ENCODE measurements around the gene CCDC146. TPM values are rescaled to one million over a fixed set of nuclear protein-coding genes. Genes with fewer than 3 reads are reported as not detected.
"Not testable (repeated sequence)": the region's sequence is repeated elsewhere in the genome, so short reads cannot be mapped to it uniquely, and the experiment has no call there.

CCDC146 gene
- total RNA-seq, 2 donors from 2014 or later: 11.8 to 12.1 TPM

- Histone ChIP-seq H3K4me3 (no peak overlapping the region), H3K36me3 (no peaks in the 10 kb centered on the region), H3K27me3 (replicated peaks; ENCODE audit: insufficient read depth) (no peaks in the 10 kb centered on the region), H3K9me3 (no peaks in the 10 kb centered on the region), H3K27ac (no peak overlapping the region), H3K4me1 (ENCODE audit: control insufficient read depth in 1 of 2, low read depth in 2 of 2) (peaks cover 12 to 22% of the 10 kb centered on the region in 2 donors)
- TF ChIP-seq CTCF (IDR thresholded peaks at IDR 0.05): no peak
- ATAC-seq (ENCODE audit: insufficient number of reproducible peaks, low FRiP score, low read depth): no peak
- no peak for DNase-seq (ENCODE audit: low spot score)
These were observed 143.9 kb downstream of the CCDC146 start for GRCh38 chr7:77266291-77266794.

- Histone ChIP-seq H3K27me3 (replicated peaks; ENCODE audit: insufficient read depth) (no peaks in the 10 kb centered on the region), H3K36me3 (no peaks in the 10 kb centered on the region), H3K4me1 (ENCODE audit: control insufficient read depth in 1 of 2, low read depth in 2 of 2) (peaks cover 12 to 22% of the 10 kb centered on the region in 2 donors), H3K9me3 (no peaks in the 10 kb centered on the region), H3K27ac (peak overlapping the region; percentile 72 to 79), H3K4me3 (no peak overlapping the region)
- DNase-seq (ENCODE audit: low spot score): no peak
- ATAC-seq (ENCODE audit: insufficient number of reproducible peaks, low FRiP score, low read depth): no peak
- no peak for TF ChIP-seq CTCF (IDR thresholded peaks at IDR 0.05)
These were observed 147.1 kb downstream of the CCDC146 start for GRCh38 chr7:77269360-77270093.

- H3K36me3 ChIP-seq: no peaks in the 10 kb centered on the region
- H3K4me3 ChIP-seq: no peak overlapping the region
- H3K27me3 ChIP-seq (replicated peaks; ENCODE audit: insufficient read depth): no peaks in the 10 kb centered on the region
- H3K4me1 ChIP-seq (ENCODE audit: control insufficient read depth in 1 of 2, low read depth in 2 of 2): peaks cover 12 to 22% of the 10 kb centered on the region in 2 donors
- no peak for ATAC-seq (ENCODE audit: insufficient number of reproducible peaks, low FRiP score, low read depth)
- TF ChIP-seq CTCF (IDR thresholded peaks at IDR 0.05): no peak
- peak overlapping the region; percentile 72 to 79 for H3K27ac ChIP-seq
- no peak for DNase-seq (ENCODE audit: low spot score)
- no peaks in the 10 kb centered on the region for H3K9me3 ChIP-seq
These were observed 147.7 kb downstream of the CCDC146 start for GRCh38 chr7:77270094-77270480.

GRCh38 chr7:77271766-77272165, 149.4 kb downstream of the CCDC146 start:
- no peak for TF ChIP-seq CTCF (IDR thresholded peaks at IDR 0.05)
- no peak overlapping the region for H3K4me3 ChIP-seq
- no peaks in the 10 kb centered on the region for H3K27me3 ChIP-seq (replicated peaks; ENCODE audit: insufficient read depth)
- no peak overlapping the region for H3K27ac ChIP-seq
- no peak for ATAC-seq (ENCODE audit: insufficient number of reproducible peaks, low FRiP score, low read depth)
- peaks cover 15 to 35% of the 10 kb centered on the region in 2 donors for H3K4me1 ChIP-seq (ENCODE audit: control insufficient read depth in 1 of 2, low read depth in 2 of 2)
- H3K9me3 ChIP-seq: no peaks in the 10 kb centered on the region
- DNase-seq (ENCODE audit: low spot score): no peak
- no peaks in the 10 kb centered on the region for H3K36me3 ChIP-seq

GRCh38 chr7:77275663-77276062, 153.2 kb downstream of the CCDC146 start:
- not testable (repeated sequence) for H3K9me3 ChIP-seq; H3K4me3 ChIP-seq; H3K36me3 ChIP-seq; H3K27me3 ChIP-seq (replicated peaks; ENCODE audit: insufficient read depth); DNase-seq (ENCODE audit: low spot score)
- peak; percentile 76 for ATAC-seq (ENCODE audit: insufficient number of reproducible peaks, low FRiP score, low read depth)
- peaks cover 5 to 28% of the 10 kb centered on the region in 2 donors for H3K4me1 ChIP-seq (ENCODE audit: control insufficient read depth in 1 of 2, low read depth in 2 of 2)
- peak overlapping the region; percentile 18 to 51 for H3K27ac ChIP-seq

All from thoracic aorta (tissue), 2 donors.